CD4-positive, alpha-beta T cell treated with Interferon alpha-2 for 1 hour (primary cell): Measurements from ENCODE around the gene COQ9.
"Not testable (repeated sequence)": the region's sequence is repeated elsewhere in the genome, so short reads cannot be mapped to it uniquely, and the experiment has no call there.

Source experiments
- DNase-seq, 2 donors: peaks; one replicate each; pipeline ENCODE4 v3.0.0-alpha.2; 2020 to 2022

The COQ9 gene

DNA sequence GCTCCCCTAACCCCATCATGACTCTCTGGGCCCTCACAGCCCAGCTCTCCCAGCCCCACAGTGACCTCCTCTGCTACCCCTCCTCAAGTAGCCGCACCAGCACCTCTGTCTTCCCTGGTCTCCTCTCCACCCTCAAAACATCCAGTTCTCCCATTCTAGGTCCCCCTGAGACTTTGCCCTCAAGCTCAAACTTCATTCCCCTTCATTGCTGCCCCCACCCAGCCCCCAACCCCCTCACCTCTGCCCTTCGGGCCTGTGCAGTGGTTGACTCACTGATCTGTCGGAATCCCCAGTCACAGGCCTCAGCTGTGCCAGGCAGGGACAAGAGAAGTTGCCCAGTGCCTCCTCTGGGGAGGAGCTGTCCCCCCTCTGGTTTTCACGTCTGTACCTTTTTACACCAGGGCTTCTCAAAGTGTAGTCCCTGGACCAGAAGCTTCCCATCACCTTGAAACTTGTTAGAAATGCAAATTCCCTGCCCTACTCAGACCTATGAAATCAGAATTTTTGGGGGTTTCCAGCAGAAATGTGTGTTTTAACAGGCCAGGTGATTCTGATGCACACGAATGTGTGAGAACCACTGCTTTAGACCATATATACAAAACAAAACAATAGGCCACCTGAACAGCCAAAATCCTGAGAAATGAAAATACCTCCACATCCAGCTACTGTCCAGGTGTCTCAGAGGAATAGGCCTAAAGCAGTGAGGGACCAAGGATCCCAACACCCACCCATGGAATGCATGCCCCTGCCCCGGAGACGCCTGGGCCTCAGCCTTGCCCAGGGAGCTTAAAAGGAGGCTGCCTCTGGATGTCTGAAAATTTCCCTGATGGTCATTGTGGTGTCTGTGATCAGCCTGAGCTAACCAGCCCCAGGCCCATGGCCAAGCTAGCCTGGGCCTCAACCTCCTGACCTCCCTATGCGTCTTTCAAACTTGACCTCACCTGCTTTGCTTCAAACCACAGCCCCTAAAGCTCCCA lies 39.9 kb downstream of the COQ9 start:
- DNase-seq = no peak

GRCh38 chr16:57489229-57489628 lies 42.0 kb downstream of the COQ9 start:
- DNase-seq = no peak

DNA sequence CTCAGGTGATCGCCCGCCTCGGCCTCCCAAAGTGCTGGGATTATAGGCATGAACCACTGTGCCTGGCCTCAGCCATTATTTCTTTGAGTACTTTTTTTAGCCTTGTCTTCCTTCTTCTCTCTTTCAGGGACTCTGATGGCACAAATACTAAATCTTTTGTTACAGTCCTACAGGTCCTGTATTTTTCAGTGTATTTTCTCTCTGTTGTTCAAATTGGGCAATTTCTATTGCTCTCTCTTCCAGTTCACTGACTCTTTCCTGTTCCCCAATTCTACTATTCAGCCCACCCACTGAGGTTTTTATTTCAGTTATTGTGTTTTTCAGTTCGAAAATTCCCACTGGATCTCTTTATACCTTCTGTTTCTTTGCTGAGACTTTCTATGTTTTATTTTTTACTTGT lies 46.5 kb downstream of the COQ9 start:
- DNase-seq = no peak

DNA sequence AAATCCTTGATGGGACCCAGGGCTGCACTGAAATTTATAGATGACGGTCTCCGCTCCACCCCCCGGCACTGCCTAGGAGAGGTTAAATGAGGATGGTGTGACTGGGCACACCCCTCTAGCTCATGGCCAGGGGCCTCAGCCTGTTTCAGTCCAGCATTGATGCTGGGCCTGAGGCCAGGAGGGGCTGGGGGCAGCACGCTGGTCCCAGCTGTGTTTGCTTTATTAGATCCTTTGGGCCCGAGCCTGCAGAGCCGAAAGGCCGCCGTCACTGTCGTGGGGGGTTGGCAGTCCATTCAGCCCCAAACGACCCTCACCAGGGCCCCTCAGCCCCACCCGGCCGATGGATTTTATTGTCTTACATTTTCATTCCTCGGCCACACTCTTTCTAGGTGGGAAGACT lies 49.8 kb downstream of the COQ9 start:
- DNase-seq = no peak

- DNase-seq = no peak
Measured at GRCh38 chr16:57498031-57498430, 50.8 kb downstream of the COQ9 start.

DNA sequence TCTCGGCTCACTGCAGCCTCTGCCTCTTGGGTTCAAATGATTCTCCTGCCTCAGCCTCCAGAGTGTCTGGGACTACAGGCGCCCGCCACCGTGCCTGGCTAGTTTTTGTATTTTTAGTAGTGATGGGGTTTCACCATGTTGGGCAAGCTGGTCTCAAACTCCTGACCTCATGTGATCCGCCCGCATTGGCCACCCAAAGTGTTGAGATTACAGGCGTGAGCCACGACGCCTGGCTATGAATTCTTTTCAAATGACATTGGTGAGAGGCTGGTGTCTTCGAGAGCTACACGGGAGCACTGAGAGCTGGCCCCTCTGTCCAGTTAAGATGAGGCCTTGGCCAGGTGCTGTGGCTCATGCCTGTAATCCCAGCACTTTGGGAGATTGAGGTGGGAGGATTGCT lies 52.7 kb downstream of the COQ9 start:
- not testable (repeated sequence) for DNase-seq

DNA sequence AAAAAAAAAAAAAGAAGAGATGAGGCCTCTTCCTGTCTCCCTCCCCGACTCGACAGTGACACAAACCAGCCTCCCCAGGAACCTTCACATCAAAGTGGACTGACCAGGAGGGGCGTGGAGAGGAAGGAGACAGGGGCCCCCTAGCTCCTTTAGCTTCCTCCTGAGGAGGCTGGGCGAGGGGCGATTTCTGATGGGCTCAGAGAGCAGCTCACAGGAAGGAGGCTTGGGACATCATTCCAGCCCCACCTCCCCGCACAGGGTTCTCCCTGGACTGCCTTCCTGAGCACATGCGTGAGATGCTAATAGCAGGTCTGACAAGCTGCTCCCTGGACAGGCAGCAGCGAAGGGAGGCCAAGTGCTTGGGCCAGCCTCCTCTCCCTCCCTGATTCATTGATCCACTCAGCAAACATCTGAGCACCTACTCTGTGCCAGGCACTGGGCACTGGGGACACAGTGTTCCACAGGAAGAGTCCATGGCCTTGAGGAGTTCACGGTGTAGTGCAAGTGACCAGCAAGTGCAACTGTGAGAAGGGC lies 53.4 kb downstream of the COQ9 start:
- DNase-seq = no peak

GRCh38 chr16:57501492-57501891 lies 54.2 kb downstream of the COQ9 start:
- no peak for DNase-seq

DNA sequence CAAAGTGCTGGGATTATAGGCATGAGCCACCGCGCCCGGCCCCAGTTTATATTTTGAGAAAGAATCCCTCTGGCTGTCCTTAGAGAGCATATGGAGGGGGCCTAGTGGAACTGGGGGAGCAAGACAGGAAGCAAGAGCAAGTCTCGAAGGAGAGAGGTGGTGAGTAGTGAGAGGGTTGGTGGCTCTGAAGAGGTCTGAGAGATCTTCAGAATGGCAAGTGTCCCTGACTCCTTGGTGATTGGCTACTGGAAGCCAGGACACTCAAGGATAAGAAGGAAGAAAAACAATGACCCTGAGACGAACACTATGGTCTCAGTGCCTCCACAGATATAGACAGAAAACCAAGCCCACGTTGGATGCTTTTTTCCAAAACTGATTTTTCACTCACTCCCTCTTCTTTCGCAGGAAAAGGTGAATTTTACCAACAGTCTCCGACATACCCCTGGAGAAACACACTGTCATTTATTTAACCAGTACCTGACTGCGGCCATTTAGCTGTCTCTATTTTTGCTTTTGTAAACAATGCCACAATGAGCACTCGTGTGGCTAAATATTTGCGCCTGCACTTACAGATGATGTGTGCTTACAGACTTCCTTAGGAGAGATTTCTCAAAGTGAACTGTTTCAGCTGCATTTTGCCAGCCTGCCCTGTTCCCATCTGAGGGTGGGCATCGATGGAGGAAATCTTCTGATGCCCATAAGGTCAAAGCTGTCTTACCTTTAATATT lies 54.9 kb downstream of the COQ9 start:
- DNase-seq = no peak

DNA sequence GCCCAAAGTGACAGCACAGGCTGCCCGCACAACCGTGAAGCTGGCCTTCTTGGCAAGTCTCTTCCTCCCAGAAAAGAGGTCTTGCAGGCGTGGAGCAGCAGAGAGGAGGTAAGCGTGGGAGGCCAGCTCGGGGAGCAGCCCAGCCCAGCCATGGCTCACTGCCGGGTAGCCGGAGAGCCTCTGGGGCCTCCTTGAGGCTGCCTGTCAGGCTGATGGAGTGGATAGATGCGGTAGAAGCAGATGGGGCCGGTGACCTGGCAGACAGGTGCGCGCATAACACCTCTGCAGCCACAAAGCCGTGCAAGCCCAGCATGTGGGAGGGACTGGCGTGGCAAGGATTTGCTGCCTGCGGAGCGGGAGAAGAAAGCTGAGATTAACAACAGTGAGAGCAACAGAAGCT lies 56.1 kb downstream of the COQ9 start:
- DNase-seq = no peak

GRCh38 chr16:57504001-57504400 lies 56.7 kb downstream of the COQ9 start:
- DNase-seq = no peak

DNA sequence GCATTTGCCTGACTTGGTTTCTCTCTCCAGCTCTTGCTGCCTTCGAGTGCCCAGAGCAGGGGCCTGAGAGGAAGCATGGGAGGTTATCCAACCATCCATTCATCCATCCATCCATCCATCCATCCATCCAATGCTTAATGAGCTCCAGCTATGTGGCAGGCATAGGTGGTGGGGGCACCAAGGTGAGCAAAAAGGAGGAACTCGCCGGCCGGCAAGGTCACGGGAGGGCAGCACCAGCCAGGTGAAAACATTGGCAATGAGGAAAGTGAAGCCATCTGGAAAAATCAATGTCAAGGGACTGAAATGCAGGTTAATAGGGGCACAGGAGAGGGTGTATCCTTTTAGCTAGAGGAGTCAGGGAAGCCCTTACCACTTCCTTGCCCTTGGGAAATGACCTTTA lies 57.2 kb downstream of the COQ9 start:
- DNase-seq = no peak

GRCh38 chr16:57505169-57505568 lies 57.9 kb downstream of the COQ9 start:
- no peak for DNase-seq

DNA sequence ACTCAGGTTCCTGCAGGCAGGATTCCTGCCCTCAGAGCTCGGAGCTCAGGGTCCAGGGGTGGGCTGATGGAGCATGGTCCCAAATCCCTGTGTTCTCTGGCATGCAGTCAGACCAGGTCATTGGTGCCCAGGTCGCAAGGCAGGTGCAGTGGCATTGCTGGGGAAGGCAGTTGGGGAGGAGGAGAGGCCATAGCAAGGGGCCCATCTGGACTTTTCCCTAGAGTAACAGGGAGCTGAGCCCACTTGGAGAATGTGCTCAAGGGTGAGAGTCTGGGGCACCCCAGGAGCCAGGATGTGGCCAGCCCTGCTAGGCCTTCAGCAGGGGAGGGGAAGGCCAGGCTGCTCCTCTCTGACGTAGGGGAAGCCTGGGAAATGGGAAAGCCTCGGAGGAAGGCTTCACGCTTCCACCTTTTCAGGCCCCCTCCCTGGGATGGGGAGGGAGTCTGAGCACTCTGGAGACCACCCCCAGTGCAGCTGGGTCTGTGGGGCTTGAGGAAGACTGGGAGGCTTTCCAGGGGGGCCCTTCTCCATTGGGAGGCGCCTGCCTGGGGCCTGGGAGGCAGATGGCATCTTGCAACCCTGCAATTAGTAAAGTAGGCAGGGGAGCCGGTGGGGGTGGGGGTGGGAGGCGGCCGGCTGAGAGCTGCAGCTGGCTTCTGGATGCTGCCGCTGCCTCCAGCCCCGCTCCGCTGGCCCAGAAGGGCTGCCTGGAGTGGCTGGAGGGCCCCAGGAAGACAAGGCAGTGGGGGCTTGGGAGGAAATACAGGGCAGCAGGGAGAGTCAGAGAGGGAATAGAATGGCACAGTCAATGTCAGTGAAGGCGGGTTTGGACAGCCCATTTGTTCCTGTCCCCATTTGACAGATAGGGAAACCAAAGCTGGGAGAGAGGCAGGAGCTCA lies 60.1 kb downstream of the COQ9 start:
- DNase-seq = no peak

GRCh38 chr16:57508035-57508425 lies 60.8 kb downstream of the COQ9 start:
- DNase-seq = no peak

DNA sequence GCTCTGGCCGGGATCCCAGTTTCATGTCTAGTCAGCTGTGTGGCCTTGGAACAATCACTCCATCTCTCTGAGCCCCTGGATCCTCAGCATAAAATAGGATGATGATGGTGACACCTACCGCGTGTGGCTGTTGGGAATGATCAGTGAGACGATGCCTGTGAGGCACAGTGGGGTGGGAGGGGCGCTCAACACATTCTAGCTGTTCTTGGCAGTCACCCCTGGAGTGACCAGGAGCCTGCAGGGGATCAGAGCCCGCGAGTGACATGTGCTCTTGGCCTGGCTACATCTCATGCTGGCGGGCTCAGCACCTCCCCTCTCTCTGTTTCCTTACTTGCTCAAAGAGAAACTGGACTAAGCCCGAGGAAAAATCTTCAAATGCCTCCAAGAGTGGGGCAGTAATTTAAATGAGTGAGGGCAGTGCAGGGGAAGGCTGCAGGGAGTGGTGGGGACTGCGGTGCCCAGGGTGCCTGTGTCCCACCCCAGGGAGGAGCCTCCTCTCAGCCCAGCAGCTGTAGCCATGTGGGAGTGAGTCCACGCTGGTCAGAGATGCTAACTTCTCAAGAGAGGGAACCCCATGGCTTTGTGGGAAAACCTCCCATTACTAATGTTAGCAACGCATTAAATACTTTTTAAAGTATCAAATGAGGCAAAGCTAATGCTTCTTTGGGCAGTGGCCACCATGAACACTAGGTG lies 62.1 kb downstream of the COQ9 start:
- no peak for DNase-seq

DNA sequence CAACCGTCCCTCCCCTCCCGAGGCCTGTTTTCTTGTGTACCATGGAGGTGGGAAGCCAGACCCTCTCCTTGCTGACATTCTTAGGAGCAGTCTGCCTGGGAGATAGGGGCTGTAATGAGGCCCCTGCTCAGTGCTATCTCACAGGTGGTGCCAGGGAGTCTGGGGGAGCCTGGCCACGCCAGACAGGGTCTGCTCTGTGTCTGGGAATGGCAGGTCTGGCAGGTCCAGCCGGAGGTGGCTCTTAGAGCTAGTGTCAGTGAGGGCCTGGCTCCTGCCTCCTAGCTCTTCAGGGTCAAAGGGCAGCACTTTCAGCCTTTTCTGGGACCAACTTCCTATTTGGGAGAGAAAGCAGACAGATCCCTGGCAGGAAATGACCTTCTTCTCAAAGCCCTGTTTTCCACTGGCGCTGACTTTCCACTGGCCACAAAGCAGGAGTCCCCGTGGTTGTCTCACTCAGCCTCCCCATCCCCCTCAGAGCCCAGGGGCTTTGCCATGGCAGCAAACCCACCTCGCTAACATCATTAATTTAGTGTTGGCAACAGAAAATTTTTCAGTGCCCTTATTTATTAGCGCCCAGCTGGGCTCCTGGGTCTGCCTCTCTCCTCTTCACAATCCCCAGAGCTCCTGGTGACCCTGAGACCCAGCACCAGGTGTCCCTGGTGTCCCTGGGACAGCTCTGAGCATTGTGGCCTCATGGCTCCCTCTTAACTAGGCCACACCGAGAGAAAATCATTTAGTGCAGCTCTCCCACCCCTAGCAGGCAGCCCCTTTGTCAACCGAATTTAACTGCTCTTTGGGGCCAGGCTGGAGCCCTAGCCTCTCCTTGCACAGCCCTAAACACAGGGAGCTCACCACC lies 63.0 kb downstream of the COQ9 start:
- no peak for DNase-seq
